Measurements from ENCODE around the gene PCDHGA3. TPM values are rescaled to one million over a fixed set of nuclear protein-coding genes. Genes with fewer than 3 reads are reported as not detected.
"Not testable (repeated sequence)": the region's sequence is repeated elsewhere in the genome, so short reads cannot be mapped to it uniquely, and the experiment has no call there.

The PCDHGA3 gene
- total RNA-seq, 1 donor from 2014 or later, result 2.9 TPM

GRCh38 chr5:141382469-141383294, 39.1 kb downstream of the PCDHGA3 start, which contains the start of gene PCDHGA7:
TSS of gene PCDHGA7 (plus strand) at chr5:141382742. CDS start at chr5:141382900, 158 bp downstream.
- DNase-seq (ENCODE audit: low spot score), result no peak

GRCh38 chr5:141383345-141383744, 39.7 kb downstream of the PCDHGA3 start:
- no peak for DNase-seq (ENCODE audit: low spot score)

- DNase-seq (ENCODE audit: low spot score), result no peak
Observed at GRCh38 chr5:141384471-141385267, 41.0 kb downstream of the PCDHGA3 start.

GRCh38 chr5:141387557-141388311, 44.1 kb downstream of the PCDHGA3 start, which contains the start of gene PCDHGB4:
TSS of gene PCDHGB4 (plus strand) at chr5:141387698. CDS start at chr5:141387885, 187 bp downstream.
- DNase-seq (ENCODE audit: low spot score), result not testable (repeated sequence)

- DNase-seq (ENCODE audit: low spot score), result no peak
Observed at GRCh38 chr5:141388661-141389060, 45.0 kb downstream of the PCDHGA3 start.

GRCh38 chr5:141389153-141390042, 45.8 kb downstream of the PCDHGA3 start:
- DNase-seq (ENCODE audit: low spot score), result no peak

- DNase-seq (ENCODE audit: low spot score), result no peak
Observed at GRCh38 chr5:141392429-141393198, 49.0 kb downstream of the PCDHGA3 start, which contains the start of gene PCDHGA8. TSS of gene PCDHGA8 (plus strand) at chr5:141392633. CDS start at chr5:141392814, 181 bp downstream.

GRCh38 chr5:141393267-141393666, 49.6 kb downstream of the PCDHGA3 start:
- DNase-seq (ENCODE audit: low spot score), result no peak

- not testable (repeated sequence) for DNase-seq (ENCODE audit: low spot score)
Observed at GRCh38 chr5:141394401-141395187, 51.0 kb downstream of the PCDHGA3 start.

Other genes with a start within 250 kb of the PCDHGA3 start
- gene PCDHB2, start 249.2 kb upstream of the PCDHGA3 start, total RNA-seq, result 1.8 TPM
- gene PCDHB3, start 243.4 kb upstream of the PCDHGA3 start, total RNA-seq, result 1.1 TPM
- 2.2 TPM for gene PCDHB4, start 222.0 kb upstream of the PCDHGA3 start, total RNA-seq
- 2.9 TPM for gene PCDHB5, start 208.6 kb upstream of the PCDHGA3 start, total RNA-seq
- gene PCDHB6, start 193.8 kb upstream of the PCDHGA3 start, total RNA-seq, result 1.6 TPM
- gene PCDHB7, start 171.2 kb upstream of the PCDHGA3 start, total RNA-seq, result 2.4 TPM
- 1.7 TPM for gene PCDHB8, start 166.0 kb upstream of the PCDHGA3 start, total RNA-seq
- gene PCDHB16, start 161.4 kb upstream of the PCDHGA3 start, total RNA-seq, result 3.4 TPM
- gene PCDHB9, start 156.7 kb upstream of the PCDHGA3 start, total RNA-seq, result 1.9 TPM
- gene PCDHB10, start 151.5 kb upstream of the PCDHGA3 start, total RNA-seq, result 2.5 TPM
- 2.1 TPM for gene PCDHB11, start 144.2 kb upstream of the PCDHGA3 start, total RNA-seq
- 2.8 TPM for gene PCDHB12, start 135.1 kb upstream of the PCDHGA3 start, total RNA-seq
- 6.2 TPM for gene PCDHB13, start 129.9 kb upstream of the PCDHGA3 start, total RNA-seq
- 6.8 TPM for gene PCDHB14, start 120.5 kb upstream of the PCDHGA3 start, total RNA-seq
- 4.3 TPM for gene PCDHB15, start 98.4 kb upstream of the PCDHGA3 start, total RNA-seq
- gene SLC25A2, start 39.8 kb upstream of the PCDHGA3 start, total RNA-seq, result 1.3 TPM
- gene TAF7, start 23.0 kb upstream of the PCDHGA3 start, total RNA-seq, result 56.6 TPM
- 0.57 TPM for gene PCDHGA1, start 13.3 kb upstream of the PCDHGA3 start, total RNA-seq
- gene PCDHGA2, start 5.1 kb upstream of the PCDHGA3 start, total RNA-seq, result 2.6 TPM
- gene PCDHGB1, start 6.3 kb downstream of the PCDHGA3 start, total RNA-seq, result 3.0 TPM
- 4.2 TPM for gene PCDHGA4, start 11.2 kb downstream of the PCDHGA3 start, total RNA-seq
- 4.3 TPM for gene PCDHGB2, start 16.2 kb downstream of the PCDHGA3 start, total RNA-seq
- gene PCDHGA5, start 20.3 kb downstream of the PCDHGA3 start, total RNA-seq, result 4.6 TPM
- gene PCDHGB3, start 26.4 kb downstream of the PCDHGA3 start, total RNA-seq, result 3.2 TPM
- 6.1 TPM for gene PCDHGA6, start 30.1 kb downstream of the PCDHGA3 start, total RNA-seq
- gene PCDHGA7, start 38.9 kb downstream of the PCDHGA3 start, total RNA-seq, result 5.8 TPM
- gene PCDHGB4, start 43.9 kb downstream of the PCDHGA3 start, total RNA-seq, result 8.0 TPM
- gene PCDHGA8, start 48.8 kb downstream of the PCDHGA3 start, total RNA-seq, result 3.3 TPM
- gene PCDHGB5, start 54.1 kb downstream of the PCDHGA3 start, total RNA-seq, result 12.1 TPM
- 8.9 TPM for gene PCDHGA9, start 58.9 kb downstream of the PCDHGA3 start, total RNA-seq
- 8.2 TPM for gene PCDHGB6, start 64.2 kb downstream of the PCDHGA3 start, total RNA-seq
- 7.4 TPM for gene PCDHGA10, start 69.2 kb downstream of the PCDHGA3 start, total RNA-seq
- gene PCDHGB7, start 73.8 kb downstream of the PCDHGA3 start, total RNA-seq, result 11.7 TPM
- 5.1 TPM for gene PCDHGA11, start 77.2 kb downstream of the PCDHGA3 start, total RNA-seq
- gene PCDHGA12, start 86.7 kb downstream of the PCDHGA3 start, total RNA-seq, result 5.0 TPM
- 52.6 TPM for gene PCDHGC3, start 132.1 kb downstream of the PCDHGA3 start, total RNA-seq
- 3.6 TPM for gene PCDHGC4, start 141.2 kb downstream of the PCDHGA3 start, total RNA-seq
- gene PCDHGC5, start 145.3 kb downstream of the PCDHGA3 start, total RNA-seq, result 2.8 TPM

Data from ureter (tissue), 1 donor.